Mucosa of gallbladder (tissue), 1 donor: ENCODE measurements around the gene TCF7L2. TPM values are rescaled to one million over a fixed set of nuclear protein-coding genes. Genes with fewer than 3 reads are reported as not detected.

ENCODE experiments used
- DNase-seq: peaks from one replicate; pipeline ENCODE4 v3.0.0-alpha.2; 2020; ENCODE audit warnings: low spot score
- total RNA-seq: library from RNA; stranded (reverse); gene quantifications from one replicate; pipeline ENCODE4 v1.2.1, GENCODE V29; 2021
- donor health status: DM: no; HTN: no; CAD: no.

The TCF7L2 gene
- total RNA-seq, 1 donor from 2014 or later: 35.3 TPM

DNA sequence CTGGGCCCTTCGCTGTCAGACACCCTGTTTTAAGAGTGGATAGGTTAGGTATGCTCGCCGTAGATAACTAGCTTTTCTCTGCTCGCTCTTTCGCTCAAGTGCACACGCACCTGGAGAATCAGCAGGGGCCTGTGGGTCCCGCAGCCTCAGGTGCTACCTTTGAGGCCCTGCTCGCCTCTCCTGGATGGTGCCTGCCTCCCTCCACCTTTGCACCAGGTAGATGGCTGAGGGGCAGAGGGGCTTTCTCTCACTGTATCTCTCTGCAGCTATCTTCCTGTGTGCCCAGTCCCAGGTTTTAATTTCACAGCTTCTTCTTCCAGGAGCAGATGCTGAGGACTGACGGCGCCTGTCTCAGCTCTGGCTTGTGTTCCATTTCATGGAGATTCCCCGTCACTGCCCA, 227.9 kb downstream of the TCF7L2 start:
- no peak for DNase-seq

DNA sequence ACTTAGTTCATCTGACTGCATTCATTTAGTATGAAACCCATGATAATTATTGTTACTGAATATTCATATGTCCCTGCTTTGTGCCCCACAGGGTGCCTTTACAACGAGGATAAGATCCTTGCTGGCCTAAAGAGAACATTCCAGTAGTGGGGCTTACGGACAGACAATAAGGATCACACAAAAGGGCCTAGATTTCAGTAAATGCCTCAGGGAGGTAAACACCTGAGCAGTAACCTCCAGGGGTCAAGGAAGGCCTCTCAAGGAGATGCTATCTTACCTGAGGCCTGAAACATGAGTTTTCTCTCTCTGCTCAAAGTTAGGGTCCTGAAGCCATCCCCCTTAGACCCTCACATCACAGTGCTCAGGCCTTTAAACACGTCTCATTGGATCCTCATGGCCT, 228.7 kb downstream of the TCF7L2 start:
- DNase-seq: no peak

DNA sequence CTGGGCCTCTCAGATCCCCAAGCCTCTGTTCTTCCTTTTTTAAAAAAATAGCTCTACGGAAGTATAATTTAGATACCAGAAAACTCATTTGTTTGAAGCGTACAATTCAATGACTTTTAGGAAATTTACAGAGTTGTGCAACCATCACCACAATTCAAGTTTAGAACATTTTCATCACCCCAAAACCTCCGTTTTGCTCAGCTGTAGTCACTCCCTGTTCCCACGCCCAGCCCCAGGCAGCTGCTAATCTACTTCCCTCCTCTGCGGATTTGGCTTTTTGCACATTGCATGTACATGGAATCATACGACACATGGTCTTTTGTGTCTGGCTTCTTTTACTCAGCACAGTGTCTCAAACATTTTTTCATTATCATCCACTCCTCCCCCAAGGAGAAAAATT, 229.2 kb downstream of the TCF7L2 start:
- no peak for DNase-seq

DNA sequence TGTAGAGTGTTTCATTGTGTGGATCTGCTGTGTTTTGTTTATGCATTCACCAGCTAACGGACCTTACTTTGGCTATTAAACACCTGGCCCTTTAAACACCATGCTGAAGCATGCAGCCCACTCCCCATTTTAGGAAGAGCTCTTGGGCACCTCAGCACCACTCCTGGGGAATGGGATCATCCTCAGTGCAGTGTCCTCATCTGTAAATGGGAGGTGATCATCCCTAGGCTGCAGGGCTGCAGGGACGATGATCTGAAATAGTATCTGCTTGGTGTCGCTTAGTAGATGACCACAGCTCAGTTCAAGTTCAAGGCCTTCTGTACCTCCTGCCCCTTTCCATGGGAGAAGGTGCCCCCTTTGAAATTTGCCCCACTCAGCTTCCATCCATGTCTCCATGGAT, 229.9 kb downstream of the TCF7L2 start:
- DNase-seq: no peak

DNA sequence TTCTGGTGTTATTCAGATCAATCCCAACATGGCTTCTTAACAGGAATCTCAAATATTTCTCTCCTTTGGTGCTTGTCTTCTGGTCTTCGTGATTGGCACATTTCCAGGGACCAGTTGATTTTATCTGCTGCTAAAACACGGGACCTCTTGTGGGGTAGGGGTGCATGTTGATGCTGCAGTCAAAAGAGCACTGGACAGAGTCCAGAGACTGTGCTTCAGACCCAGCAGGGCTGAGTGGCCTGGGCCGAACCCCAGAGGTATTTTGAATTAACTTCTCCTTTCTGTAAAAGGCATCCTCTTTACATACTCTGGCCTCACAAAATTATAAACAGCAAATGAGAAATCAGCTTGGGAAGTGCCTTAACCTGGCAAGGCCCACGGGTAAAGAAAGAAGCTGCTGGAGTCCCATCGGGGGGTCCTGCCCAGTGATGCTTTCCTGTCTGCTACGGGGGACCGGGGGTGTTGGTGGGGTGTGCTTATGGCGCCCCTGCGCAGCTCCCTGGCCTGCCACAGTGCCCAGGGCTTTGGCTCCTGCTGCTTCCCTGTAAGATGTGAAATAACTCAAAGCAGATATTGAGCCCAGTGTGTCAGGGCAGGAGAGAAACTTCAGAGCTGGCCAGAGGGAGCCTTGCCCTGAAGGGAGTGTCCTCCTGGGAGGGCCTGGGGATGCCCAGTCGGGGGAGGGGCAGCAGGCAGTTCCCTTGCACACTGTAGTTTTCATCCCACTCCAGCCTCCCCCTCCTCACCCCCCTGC, 230.5 kb downstream of the TCF7L2 start:
- DNase-seq: peak; percentile 7

DNA sequence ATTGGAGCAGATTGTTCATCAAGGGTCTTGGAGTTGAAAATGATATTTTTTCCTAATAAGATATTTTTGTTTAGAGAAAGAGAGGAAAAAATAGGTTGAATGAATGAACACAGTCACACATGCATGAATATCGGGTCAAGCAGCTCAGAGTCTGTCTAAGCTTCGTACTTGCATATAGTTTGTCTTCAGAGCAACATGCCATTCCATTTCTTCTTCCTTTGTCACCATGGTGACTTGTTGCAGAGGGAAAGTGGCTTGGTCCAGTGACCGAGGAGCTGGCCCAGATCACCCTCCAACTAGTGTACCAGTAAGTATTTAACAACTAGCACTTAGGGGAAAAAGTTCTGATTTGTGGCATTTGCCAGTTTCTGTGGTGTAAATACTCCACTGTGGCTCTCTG, 232.1 kb downstream of the TCF7L2 start:
- no peak for DNase-seq

DNA sequence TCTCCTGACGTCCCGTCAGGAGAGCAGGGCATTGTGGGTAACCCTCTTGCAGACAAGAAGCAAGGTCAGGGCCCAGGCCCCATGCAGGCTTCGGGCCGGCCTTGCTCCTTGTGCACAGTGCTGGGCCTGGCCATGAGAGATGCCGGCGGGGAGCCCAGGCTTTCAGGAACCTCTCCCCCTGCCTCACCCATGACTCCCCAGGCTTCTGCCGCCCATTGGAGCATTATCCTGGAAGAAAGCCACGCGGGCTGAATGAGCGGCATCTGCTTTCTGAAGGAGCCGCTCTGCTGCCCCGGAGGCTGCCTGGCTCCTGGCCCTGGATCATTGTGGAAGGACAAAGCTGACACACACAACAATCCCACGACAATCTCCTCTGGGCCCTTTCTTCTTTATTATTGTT, 233.5 kb downstream of the TCF7L2 start:
- no peak for DNase-seq

DNA sequence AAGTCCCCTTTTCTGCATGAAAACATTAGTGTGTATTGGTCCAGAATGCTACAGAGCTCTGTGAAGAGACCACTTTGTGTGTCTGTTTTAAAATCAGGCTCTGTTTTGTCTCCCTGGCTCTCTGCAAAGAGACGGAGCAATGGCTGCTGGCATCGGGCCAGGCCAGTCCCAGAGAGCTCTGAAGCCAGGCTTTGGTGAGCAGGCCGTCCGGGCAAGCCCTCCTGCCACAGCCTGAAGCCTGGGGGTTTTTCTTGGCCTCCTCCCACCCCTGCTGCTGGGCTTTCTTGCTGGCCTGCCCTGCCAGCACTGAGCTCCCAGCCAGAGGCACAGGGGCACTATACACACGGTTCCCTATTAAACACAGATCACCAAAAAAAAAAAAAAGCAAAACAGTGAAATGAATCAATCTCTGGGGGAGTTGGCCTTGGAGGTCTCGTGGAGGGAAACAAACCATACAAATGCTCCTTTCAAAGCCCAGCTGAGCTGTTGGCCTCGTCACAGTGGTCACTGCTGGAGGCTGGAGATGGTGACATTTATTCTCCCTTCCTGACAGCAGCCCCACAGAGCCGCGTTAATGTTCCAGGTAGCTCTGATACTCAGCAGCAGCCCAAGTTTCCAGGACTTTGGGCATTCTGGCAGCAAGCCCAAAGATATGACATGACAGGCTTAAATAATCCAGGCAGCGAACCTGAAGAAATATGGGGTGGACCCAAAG, 237.2 kb downstream of the TCF7L2 start:
- DNase-seq: peak; percentile 23

DNA sequence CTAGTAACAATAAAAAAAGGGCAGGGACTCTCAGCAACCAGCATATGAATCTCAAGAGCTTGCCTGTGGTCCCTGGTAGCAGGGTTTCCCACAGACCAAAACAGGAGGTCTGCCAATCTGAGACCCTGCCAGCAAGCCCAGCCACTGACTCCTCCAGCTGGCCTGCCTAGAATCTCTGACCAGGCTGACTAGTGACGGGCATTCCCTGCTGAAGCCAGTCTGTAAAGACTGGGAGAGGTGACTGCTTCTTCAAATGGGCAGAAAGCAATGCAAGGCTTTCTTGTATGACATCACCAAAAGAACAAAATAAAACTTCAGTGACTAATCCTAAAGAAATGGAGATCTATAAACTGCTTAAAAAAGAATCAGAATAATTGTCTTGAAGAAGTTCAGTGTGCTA, 249.4 kb downstream of the TCF7L2 start:
- DNase-seq: peak; percentile 9

DNA sequence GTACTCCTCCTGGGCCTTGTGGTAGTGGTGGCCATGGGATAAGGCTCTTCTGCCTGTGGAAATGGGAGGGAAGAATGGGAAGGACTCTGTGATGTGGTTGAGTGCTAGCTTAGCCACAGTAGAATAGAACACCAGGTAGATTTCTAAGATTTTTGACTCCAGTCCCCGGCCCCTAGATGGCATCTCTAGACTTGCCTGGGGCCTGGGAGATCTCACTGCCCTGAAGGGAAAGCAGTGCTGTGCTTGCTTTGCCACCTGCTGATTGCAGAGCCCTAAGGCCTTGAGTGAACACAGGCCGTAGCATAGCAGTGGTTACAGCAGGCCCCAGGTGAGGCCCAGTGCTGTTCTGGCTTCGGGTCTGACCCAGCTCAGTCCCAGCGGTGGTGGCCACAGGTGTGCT, 252.0 kb downstream of the TCF7L2 start:
- no peak for DNase-seq

DNA sequence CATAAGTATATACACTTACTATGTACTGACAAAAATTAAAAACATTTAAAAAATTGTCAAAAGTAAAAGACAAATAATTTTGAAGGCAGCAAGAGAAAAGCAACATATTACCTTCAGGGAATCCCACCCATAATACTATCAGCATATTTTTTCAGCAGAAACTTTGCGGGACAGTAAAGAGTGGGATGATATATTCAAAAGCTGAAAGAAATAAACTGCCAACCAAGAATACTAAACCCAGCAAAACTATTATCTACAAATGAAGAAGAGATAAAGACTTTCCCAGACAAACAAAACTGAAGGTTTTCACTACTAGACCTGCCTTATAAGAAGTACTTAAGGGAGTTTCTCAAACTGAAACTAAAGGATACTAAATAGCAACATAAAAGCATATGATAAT, 257.9 kb downstream of the TCF7L2 start:
- DNase-seq: no peak

DNA sequence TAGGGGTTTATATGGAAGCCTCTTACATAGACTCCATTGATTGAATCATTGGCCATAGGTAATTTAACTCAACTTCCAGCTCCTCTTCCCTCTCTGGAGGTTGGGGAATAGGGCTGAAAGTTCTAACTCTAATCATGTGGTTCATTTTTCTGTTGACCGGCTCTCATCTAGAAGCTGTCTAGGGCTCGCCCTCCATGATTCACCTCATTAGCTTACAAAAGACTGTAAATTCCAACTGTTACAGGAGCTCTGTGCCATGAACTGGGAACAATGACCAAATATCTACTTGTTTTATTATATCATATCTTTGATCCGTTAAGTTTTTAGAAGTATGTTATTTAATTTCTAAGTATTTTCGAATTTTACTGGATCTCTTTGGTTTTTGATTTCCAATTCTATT, 263.0 kb downstream of the TCF7L2 start:
- DNase-seq: no peak

DNA sequence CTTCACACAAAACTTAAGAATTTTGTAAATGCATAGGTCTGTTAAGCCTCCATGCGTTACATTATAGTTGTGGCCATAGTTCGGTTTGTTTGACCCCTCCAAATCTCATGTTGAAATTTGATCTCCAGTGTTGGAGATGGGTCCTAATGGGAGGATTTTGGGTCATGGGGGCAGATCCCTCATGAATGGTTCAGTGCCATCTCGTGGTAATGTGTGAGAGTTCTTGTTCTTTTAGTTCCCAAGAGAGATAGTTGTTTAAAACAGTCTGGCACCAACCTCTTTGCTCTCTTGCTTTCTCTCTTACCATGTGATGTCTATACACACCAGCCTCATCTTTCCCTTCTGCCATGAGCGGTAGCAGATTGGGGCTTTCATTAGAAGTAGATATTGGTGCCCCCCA, 264.3 kb downstream of the TCF7L2 start:
- no peak for DNase-seq

DNA sequence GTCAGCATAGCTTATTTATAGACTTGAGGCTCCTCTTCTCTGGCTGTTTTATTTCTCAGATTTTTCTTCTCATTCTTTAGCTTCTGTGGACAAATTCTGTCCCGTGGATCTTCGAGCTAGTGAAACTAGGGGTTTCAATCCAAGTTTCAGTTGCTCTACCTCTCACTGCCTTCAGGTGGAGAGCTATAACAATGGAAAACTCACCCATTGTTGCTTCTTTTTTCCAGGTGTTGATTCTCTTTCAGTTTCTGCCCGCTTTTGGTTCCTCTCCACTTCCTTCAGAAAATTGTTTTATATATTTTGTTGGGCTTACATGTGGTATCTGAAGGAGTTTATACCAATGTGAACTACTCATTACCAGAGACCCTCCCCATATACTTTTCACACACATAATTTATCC, 266.1 kb downstream of the TCF7L2 start:
- DNase-seq: no peak
